Dendritic cell treated with granulocyte-macrophage colony-stimulating factor and Interleukin-4, amounts not matched to agents 40 ng/mL and 50 ng/mL, for 4 days (primary cell): ENCODE data around the gene GDF9.

Experiments
- H3K27ac Mint-ChIP-seq: one replicate; pipeline ENCODE4 v1.8.0; 2022; ENCODE audit warnings: mild to moderate bottlenecking, mixed read lengths
- H3K27me3 Mint-ChIP-seq: one replicate; pipeline ENCODE4 v1.8.0; 2022; ENCODE audit warnings: mild to moderate bottlenecking, mixed read lengths
- H3K36me3 Mint-ChIP-seq: one replicate; pipeline ENCODE4 v1.8.0; 2022; ENCODE audit warnings: low read depth, mixed read lengths
- H3K4me1 Mint-ChIP-seq: one replicate; pipeline ENCODE4 v1.8.0; 2022; ENCODE audit warnings: low read depth, mixed read lengths
- H3K4me3 Mint-ChIP-seq: one replicate; pipeline ENCODE4 v1.8.0; 2022; ENCODE audit warnings: mild to moderate bottlenecking, moderate library complexity, mixed read lengths
- H3K9me3 Mint-ChIP-seq: one replicate; pipeline ENCODE4 v1.8.0; 2022; ENCODE audit warnings: mixed read lengths
- intact Hi-C: fragments of 100-400 bp; cut with micrococcal nuclease; formaldehyde crosslinking; loops from one replicate; pipeline ENCODE4 v1.15.0; 2022

The GDF9 gene

DNA sequence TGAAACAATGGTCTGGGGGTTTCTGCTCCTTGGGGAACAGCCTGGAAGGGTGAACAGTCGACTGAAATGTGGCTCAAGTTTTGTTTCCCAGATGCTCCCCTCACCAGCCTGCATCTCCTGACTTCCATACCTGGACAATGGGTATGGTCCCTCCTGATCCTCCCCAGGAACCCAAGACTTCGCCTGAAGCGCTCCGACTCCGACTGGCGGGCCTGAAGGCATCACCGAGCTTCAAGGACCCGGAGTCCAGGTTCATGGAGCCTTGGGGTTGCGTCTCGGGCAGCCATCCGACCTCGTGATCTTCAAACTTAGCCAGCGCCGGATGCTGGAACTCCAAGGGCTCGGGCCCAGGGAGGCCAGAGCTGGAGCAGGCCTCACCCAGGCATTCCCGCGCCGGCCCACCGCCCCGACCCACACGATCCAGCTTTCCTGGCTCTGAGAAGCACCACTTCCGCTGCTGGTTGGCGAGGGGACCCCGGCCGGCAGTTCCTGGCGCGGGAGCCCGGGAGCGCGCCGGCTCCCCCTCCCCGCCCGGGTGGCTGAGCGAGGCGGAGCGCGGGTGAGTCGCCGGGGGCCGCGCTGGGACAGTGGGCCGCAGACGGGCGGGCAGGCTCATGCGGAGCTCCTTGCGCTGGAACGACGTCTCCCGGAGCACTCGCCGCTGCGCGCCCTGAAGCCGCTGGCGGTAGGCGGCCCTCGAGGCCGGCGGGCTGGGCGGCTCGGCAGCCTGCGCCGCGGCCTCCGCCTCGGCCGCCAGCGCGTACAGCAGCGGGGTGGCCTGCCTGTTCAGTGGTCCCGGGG is 41.0 kb downstream of the GDF9 start:
- Mint-ChIP-seq H3K27me3 (peaks cover 90% of the 10 kb centered on the region), H3K4me1 (peaks cover 30% of the 10 kb centered on the region), H3K27ac (no peak overlapping the region), H3K36me3 (peaks cover 20% of the 10 kb centered on the region), H3K9me3 (no peaks in the 10 kb centered on the region), H3K4me3 (no peak overlapping the region)
- intact Hi-C loops: no loop called here

DNA sequence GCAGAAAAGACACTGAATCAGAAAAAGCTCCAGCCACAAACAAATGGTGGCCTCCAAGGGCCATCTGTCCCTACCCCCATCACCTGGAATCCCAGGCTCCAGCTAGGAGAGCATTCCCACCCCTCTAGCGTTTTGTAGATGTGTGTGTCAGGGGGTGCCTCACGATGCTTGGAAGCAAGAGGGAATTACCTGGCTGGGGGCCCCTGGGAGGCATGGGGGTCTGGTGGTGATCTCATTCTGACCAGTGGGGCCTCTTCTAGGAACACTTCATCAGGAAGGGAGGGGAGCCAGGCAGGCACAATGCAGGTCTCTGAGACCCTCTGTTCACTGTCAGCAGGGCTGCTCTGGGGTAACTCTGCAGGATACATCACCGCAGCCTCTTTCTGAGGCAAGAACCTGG is 41.8 kb downstream of the GDF9 start:
- H3K27ac Mint-ChIP-seq: no peak overlapping the region
- intact Hi-C loops: no loop called here
- peaks cover 91% of the 10 kb centered on the region for H3K27me3 Mint-ChIP-seq
- H3K9me3 Mint-ChIP-seq: no peaks in the 10 kb centered on the region
- peaks cover 30% of the 10 kb centered on the region for H3K4me1 Mint-ChIP-seq
- no peak overlapping the region for H3K4me3 Mint-ChIP-seq
- H3K36me3 Mint-ChIP-seq: peaks cover 15% of the 10 kb centered on the region

DNA sequence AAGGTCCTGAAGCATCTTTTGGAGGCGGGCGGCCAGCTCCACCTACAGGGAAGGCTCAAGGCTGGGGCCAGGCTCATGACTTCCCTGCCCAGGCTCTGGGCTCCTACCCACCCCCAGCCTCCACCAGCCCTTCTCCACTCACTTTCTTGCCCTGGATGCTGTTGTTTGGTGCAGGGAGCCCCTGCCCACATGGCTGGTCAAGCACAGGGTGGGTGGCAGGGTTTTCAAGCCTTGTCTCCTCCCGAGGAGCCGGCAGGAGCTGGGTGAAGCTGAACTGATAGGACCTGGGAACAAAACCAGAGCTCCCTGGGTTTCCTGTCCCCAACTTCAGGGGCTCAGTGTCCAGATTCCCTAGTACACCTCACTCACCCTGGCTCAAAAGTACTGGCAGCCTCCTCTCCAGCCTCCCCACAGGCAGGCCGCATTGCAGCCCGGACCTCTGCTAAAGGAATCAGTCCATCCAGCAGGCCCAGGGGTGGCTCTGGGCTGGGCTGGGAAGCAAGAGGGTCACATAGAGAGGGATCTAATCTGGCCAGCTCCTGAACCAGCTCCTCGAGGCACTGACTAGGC is 42.7 kb downstream of the GDF9 start:
- H3K9me3 Mint-ChIP-seq: no peaks in the 10 kb centered on the region
- intact Hi-C loops: no loop called here
- peaks cover 15% of the 10 kb centered on the region for H3K36me3 Mint-ChIP-seq
- no peak overlapping the region for H3K4me3 Mint-ChIP-seq
- peaks cover 28% of the 10 kb centered on the region for H3K4me1 Mint-ChIP-seq
- no peak overlapping the region for H3K27ac Mint-ChIP-seq
- H3K27me3 Mint-ChIP-seq: peaks cover 91% of the 10 kb centered on the region

DNA sequence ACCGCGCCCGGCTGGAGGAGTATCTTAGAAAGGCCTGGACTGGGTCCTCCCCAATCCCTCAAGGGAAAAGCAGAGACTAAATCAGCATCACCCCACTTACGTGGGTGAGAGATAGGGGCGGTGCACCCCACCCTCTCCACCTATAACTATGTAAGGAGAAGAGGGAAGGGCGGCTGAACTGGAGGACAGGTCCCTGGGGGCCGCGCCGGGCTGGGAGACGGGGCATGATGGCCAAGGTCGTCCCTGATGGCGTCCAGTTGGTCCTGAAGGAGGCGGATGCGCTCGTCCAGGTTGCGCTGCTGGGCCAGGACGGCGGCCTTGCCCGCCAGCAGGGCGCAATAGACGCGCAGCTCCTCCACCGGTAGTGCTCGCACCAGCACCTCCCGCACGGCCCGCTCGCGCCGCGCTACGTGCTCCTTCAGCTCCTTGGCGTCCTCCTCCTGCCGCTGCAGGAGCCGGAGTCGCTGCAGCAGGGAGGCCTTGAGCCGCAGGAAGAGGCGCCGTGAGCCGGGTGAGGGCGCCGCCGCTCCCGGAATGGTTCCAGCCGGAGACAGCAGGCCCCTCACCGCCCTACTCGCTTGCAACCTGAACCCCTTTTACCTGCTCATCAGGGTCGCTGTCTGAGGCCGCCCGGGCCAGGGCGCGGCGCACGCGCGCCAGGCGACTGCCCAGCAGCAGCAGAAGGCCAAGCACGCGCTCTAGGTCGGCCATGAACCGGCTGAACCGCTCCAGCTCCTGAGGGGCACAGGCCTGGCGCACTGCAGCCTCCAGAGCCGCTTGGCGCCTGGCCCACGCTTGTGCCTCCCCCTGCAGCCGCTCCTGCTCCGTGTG is 43.4 kb downstream of the GDF9 start:
- Mint-ChIP-seq H3K27ac (no peak overlapping the region), H3K4me1 (peaks cover 28% of the 10 kb centered on the region), H3K4me3 (peak overlapping the region; percentile 56), H3K36me3 (peaks cover 15% of the 10 kb centered on the region), H3K9me3 (no peaks in the 10 kb centered on the region), H3K27me3 (peaks cover 90% of the 10 kb centered on the region)
- intact Hi-C loops: no loop called here

DNA sequence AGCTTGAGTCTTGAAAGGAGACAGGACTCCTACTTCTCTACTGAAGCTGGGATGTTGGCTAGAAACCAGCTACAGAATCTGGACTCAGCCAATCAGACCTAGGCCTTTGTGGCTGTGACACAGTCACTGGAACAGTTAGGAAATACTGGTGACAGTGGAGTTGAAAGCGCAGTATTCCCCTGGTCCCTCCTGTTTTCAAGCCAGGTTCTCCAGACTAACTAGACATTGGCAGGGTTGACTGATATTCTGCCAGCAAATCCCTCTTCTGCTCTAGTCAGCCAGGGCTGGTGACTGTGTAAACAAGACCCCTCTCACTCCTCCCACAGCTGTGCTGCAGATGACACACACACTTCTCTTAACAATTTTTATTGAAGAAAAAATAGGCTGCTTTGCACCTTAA is 44.5 kb downstream of the GDF9 start:
- Mint-ChIP-seq H3K27ac (no peak overlapping the region), H3K4me3 (no peak overlapping the region), H3K9me3 (no peaks in the 10 kb centered on the region), H3K27me3 (peaks cover 80% of the 10 kb centered on the region), H3K36me3 (peaks cover 10% of the 10 kb centered on the region), H3K4me1 (peaks cover 28% of the 10 kb centered on the region)
- intact Hi-C loops: no loop called here

DNA sequence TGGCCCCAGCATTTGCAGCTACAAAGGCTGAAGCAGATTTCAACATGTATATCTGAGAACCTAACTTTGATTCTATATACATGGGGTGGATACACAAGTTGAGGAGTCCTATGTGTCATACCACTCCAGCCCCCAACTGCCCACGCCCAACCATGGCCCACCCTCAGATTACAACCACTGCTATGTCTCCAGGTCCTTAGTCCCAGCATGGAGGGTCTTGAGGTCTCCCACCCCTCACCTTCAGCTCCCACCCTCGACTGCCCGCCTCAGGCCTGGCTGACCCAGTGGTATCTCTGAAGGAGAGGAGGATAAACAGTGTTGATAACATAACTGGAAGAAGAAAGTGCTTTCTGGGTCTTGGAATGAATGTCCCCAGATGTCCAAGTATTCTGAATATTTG is 44.9 kb downstream of the GDF9 start:
- no peak overlapping the region for H3K4me3 Mint-ChIP-seq
- H3K36me3 Mint-ChIP-seq: peaks cover 9% of the 10 kb centered on the region
- peaks cover 28% of the 10 kb centered on the region for H3K4me1 Mint-ChIP-seq
- H3K27me3 Mint-ChIP-seq: peaks cover 76% of the 10 kb centered on the region
- H3K27ac Mint-ChIP-seq: no peak overlapping the region
- H3K9me3 Mint-ChIP-seq: no peaks in the 10 kb centered on the region
- intact Hi-C loops: no loop called here

DNA sequence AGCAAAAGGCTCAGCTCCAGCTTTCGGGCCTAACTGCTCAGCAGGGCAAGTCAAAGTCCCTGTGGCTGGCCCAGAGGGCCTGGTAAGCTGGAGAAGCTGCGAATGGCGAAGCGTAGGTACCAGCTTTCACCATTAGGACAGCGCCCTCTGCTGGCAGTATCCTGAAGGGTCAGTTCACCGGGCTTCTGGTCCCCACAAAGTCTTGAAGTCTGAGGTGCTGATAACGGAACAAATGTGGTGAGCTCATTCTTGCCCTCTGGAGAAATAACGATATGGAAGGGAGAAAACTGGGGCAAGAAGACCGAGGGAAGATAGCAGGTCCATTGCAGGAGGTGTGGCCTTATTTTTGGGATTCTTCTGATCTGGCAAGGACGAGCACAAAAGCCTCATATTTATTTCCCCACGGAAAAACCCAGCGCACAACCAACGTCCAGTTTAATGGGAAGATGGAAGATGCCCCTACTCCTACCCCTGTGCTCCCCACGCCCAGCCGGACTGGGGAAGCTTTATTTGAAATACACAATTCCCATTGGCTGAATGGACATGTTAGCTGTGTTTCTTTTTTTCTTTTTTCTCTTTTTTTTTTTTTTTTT is 46.0 kb downstream of the GDF9 start:
- Mint-ChIP-seq H3K4me3 (peak overlapping the region; percentile 14), H3K27ac (no peak overlapping the region)
- intact Hi-C loops: loop anchor here (1.0 kb wide), 2 partner anchors 65 to 434 kb away; no protein-coding TSS in a partner anchor

DNA sequence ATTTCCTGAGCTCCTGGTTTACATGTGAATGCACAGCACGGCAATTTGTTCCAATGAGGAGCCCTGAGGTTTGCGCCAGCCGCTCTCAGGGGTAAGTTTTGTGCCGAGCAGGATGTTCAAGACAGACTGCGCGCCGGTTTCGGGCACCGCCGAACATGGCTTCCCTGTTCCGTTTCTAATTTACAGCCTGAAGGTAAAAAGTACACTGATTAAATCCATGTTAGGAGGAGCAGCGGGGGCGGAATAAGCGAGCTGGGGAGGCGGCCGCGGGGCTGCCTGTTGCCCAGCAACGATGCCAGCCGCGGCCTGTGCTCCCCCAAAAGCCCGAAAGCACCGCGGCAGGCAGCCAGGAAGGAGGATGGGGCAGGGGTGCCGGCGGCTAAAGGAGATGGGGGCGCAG is 46.8 kb downstream of the GDF9 start:
- peaks cover under 1% of the 10 kb centered on the region for H3K36me3 Mint-ChIP-seq
- peak overlapping the region; percentile 73 for H3K4me3 Mint-ChIP-seq
- intact Hi-C loops: no loop called here
- H3K9me3 Mint-ChIP-seq: no peaks in the 10 kb centered on the region
- H3K27ac Mint-ChIP-seq: no peak overlapping the region
- peaks cover 21% of the 10 kb centered on the region for H3K4me1 Mint-ChIP-seq
- H3K27me3 Mint-ChIP-seq: peaks cover 71% of the 10 kb centered on the region

More for the DNA sequence above, 46.0 kb downstream of the GDF9 start:
- H3K36me3 Mint-ChIP-seq: peaks cover 9% of the 10 kb centered on the region
- peaks cover 21% of the 10 kb centered on the region for H3K4me1 Mint-ChIP-seq
- H3K27me3 Mint-ChIP-seq: peaks cover 71% of the 10 kb centered on the region
- H3K9me3 Mint-ChIP-seq: no peaks in the 10 kb centered on the region

DNA sequence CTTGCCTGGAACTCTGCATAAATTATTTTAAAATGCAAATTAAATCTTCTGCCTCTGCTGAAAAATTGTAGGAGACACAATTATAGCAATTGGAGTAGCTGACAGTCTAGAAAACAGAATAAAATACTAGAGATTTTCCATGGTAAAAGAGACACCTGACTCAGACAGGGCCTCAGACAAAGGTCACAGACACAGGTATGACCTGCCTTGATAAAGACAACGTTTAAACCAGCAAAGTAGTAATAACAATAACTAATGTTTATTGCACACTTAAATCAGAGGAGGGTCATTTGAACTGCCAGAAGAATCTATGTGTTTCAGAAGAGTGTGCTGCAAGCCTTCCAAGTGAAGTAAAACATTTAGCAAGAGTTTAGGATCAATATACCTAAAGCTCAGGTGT is 49.3 kb downstream of the GDF9 start:
- peaks cover 24% of the 10 kb centered on the region for H3K4me1 Mint-ChIP-seq
- no peak overlapping the region for H3K4me3 Mint-ChIP-seq
- H3K9me3 Mint-ChIP-seq: no peaks in the 10 kb centered on the region
- H3K36me3 Mint-ChIP-seq: no peaks in the 10 kb centered on the region
- H3K27ac Mint-ChIP-seq: no peak overlapping the region
- H3K27me3 Mint-ChIP-seq: peaks cover 62% of the 10 kb centered on the region
- intact Hi-C loops: no loop called here

DNA sequence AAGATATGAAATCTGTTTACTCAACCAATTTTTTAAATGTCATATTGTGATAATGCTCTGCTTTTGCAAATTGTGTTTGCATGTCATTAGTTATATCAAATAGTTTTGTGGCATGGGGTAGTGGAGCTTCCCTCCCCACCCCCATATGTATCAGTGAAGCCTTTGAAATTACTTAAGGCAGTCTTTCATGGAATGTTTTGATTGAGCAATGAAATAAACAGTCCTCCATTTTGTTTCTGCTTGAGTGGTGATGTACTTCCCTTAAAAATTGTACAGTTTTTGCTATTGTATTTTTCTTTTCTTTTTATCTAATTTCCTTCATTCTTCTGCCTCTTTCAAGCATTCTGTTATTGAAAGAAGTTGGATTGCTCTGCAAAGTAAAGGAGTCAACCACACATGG is 49.7 kb downstream of the GDF9 start:
- Mint-ChIP-seq H3K9me3 (no peaks in the 10 kb centered on the region), H3K4me3 (no peak overlapping the region), H3K36me3 (no peaks in the 10 kb centered on the region), H3K27ac (no peak overlapping the region), H3K4me1 (peaks cover 24% of the 10 kb centered on the region), H3K27me3 (peaks cover 62% of the 10 kb centered on the region)
- intact Hi-C loops: no loop called here

DNA sequence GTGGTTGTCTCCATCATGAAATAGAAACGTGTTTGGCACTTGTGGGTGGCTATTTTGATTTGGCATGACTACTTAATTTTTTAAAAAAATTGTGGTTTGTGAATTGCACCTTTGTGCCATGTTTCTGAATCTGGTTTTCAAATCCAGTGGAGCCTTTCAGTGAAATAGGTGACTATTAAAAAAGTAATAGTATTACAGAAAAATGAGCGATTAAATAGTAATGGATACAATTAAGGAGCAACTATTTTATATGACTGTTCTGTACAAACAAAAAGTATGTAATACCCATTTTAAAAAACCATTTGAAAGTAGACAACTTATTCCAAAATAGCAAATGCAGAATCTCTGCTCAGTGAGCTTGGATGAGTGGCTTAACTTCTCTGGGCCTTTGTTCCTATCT is 50.2 kb downstream of the GDF9 start:
- peaks cover 60% of the 10 kb centered on the region for H3K27me3 Mint-ChIP-seq
- intact Hi-C loops: no loop called here
- H3K4me1 Mint-ChIP-seq: peaks cover 24% of the 10 kb centered on the region
- H3K4me3 Mint-ChIP-seq: no peak overlapping the region
- no peak overlapping the region for H3K27ac Mint-ChIP-seq
- no peaks in the 10 kb centered on the region for H3K36me3 Mint-ChIP-seq
- no peaks in the 10 kb centered on the region for H3K9me3 Mint-ChIP-seq

DNA sequence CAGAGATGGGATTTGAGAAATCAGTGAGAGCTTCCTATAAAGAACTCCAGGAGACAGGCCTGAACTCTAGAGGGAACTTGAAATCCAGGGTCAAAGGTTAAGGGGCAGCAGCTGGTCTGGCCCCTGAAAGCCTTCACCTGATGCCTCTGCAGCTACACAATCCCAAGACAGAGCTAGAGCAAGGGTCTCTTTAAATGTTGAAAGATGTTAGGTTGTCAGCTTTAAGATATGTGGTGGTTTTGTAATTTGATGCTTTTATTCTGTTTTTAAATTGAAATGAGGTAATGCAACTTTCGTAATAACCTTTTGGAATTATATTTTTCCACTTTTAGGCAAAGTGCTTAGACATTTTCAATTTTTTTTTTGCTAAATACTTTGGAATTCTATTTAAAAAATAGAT is 50.8 kb downstream of the GDF9 start:
- no peak overlapping the region for H3K27ac Mint-ChIP-seq
- no peaks in the 10 kb centered on the region for H3K9me3 Mint-ChIP-seq
- intact Hi-C loops: no loop called here
- H3K27me3 Mint-ChIP-seq: peaks cover 62% of the 10 kb centered on the region
- peaks cover 24% of the 10 kb centered on the region for H3K4me1 Mint-ChIP-seq
- H3K4me3 Mint-ChIP-seq: no peak overlapping the region
- no peaks in the 10 kb centered on the region for H3K36me3 Mint-ChIP-seq

DNA sequence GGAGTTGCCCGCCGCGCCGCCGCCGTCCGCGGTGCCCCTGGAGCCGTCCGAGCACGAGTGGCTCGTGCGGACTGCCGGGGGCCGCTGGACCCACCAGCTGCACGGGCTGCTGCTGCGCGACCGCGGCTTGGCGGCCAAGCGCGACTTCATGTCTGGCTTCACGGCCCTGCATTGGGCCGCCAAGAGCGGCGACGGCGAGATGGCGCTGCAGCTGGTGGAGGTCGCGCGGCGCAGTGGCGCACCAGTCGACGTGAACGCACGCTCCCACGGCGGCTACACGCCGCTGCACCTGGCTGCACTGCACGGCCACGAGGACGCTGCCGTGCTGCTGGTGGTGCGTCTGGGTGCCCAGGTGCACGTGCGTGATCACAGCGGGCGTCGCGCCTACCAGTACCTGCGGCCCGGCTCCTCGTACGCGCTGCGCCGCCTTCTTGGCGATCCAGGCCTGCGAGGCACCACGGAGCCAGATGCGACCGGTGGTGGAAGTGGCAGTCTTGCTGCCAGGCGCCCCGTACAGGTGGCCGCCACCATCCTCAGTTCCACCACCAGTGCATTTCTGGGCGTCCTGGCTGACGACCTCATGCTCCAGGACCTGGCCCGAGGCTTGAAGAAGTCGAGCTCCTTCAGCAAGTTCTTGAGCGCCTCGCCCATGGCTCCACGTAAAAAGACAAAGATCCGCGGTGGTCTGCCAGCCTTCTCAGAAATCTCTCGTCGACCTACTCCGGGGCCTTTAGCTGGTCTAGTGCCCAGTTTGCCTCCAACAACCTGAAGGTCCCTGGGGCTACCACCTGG is 51.6 kb downstream of the GDF9 start:
- Mint-ChIP-seq H3K9me3 (no peaks in the 10 kb centered on the region), H3K27ac (no peak overlapping the region), H3K36me3 (no peaks in the 10 kb centered on the region), H3K4me1 (peaks cover 17% of the 10 kb centered on the region), H3K4me3 (no peak overlapping the region), H3K27me3 (peaks cover 61% of the 10 kb centered on the region)
- intact Hi-C loops: loop anchor here (5.0 kb wide), 1 partner anchor 37 kb away; the partner anchor contains the start of gene SEPTIN8
